ACHN (cell line): ENCODE results near the gene HAPLN2.

Source experiments
- DNase-seq: peaks from one replicate; pipeline ENCODE4 v3.0.0-alpha.2; 2015
- in situ Hi-C: cut with HindIII; loops from 2 replicates; pipeline ENCODE4 v1.10.0; 2017; ENCODE audit warnings: low sequenced_read_pairs, low pct_ligation_motif_present, low pct_unique_long_range_greater_than_20kb

HAPLN2 gene

GRCh38 chr1:156667610-156667967, 48.4 kb downstream of the HAPLN2 start:
- in situ Hi-C loops, result no loop called here
- DNase-seq, result no peak

GRCh38 chr1:156667968-156668709, 48.9 kb downstream of the HAPLN2 start:
- in situ Hi-C loops, result no loop called here

GRCh38 chr1:156668801-156669637, 49.8 kb downstream of the HAPLN2 start:
- in situ Hi-C loops, result no loop called here

More at GRCh38 chr1:156667968-156668709, 48.9 kb downstream of the HAPLN2 start:
- DNase-seq, result no peak

GRCh38 chr1:156669794-156670193, 50.6 kb downstream of the HAPLN2 start:
- no peak for DNase-seq
- in situ Hi-C loops, result no loop called here

More at GRCh38 chr1:156668801-156669637, 49.8 kb downstream of the HAPLN2 start:
- DNase-seq, result no peak

GRCh38 chr1:156670359-156670758, 51.1 kb downstream of the HAPLN2 start:
- in situ Hi-C loops, result no loop called here
- DNase-seq, result no peak

- in situ Hi-C loops, result no loop called here
- DNase-seq, result no peak
Measured at GRCh38 chr1:156670791-156671190, 51.6 kb downstream of the HAPLN2 start.

- no peak for DNase-seq
- in situ Hi-C loops, result no loop called here
Measured at GRCh38 chr1:156671804-156672203, 52.6 kb downstream of the HAPLN2 start.

- no peak for DNase-seq
- in situ Hi-C loops, result no loop called here
Measured at GRCh38 chr1:156673387-156674121, 54.3 kb downstream of the HAPLN2 start.
